ENCODE data around the gene PCYT1A.
"Not testable (repeated sequence)": the region's sequence is repeated elsewhere in the genome, so short reads cannot be mapped to it uniquely, and the experiment has no call there.

PCYT1A gene

DNA sequence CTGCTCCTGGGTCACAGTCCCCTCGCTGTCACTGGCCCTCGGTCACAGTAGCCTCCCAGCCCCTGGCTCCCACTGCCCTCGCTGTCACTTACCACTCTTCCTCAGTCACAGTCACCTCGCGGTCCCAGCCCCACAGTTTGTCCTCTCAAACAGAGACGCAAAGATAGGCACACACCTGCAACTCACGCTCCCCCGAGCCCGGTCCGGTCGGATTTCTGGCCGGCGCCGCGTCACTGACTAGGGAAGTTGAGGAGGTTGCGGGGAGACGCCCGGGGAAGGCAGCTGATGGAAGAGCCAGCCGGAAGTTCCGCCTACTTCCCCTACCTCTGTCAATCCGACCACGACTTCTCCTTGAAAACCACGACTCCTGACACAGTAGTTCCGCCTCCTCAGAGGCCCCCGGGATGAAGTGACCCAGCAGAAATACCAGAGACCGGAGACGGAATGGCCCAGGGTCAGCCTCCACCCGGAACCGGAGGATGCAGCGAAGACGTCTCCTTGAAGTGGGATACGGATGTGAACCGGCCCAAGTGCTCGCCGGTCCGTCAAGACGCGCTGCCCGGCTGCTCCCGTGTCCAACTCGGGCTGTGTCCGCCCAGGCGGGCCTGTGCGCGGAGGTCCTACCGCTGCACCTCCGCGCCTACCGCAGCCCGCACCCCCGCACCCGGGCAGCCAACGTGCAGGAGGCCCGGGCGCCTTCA is at the start of gene PCYT1A:
Gene PCYT1A, minus strand, starts transcription at position 287 of the 701 bp plus-strand sequence. CDS start 17,195 bp downstream, outside the sequence.
- FAIRE-seq = peak; percentile 76
- DNase-seq (ENCODE audit: insufficient read length, low spot score) = peak; percentile 95

DNA sequence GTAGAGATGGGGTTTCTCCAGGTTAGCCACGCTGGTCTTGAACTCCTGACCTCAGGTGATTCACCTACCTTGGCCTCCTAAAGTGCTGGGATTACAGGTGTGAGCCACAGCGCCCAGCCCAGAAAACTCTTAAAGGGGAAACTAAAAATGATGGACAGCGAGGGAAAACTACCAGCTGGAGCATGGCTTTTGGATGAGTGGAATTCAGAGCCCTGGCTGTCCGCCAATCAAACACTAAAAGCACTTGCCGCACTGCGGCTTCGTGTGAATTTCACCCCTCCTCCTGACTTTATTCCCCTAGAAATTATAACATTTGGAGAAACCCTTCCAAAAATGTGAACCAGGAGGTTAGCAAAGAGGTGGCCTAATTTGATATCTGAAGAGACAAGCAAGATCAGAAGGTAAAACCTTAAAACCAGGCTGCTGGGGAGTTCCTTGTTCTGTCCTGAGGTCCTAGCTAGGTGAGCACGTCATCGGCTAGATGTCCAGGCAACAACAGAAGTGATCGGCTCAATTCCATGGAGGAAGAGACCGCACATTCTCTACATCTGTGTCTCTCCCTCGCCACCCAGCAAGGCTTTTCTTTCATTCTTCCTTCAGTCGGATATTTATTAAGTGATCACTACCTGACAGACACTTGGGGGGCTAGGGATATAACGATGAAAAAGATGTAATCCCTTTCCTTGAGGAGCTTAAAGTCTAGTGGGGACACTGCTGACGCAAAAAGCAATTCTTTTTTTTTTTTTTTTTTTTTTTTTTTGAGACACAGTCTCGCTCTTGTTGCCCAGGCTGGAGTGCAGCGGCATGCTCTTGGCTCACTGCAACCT is 49.0 kb upstream of the PCYT1A start:
- FAIRE-seq (no peak), DNase-seq (ENCODE audit: insufficient read length, low spot score) (no peak)

- FAIRE-seq (no peak), DNase-seq (ENCODE audit: insufficient read length, low spot score) (no peak)
These were observed 48.0 kb upstream of the PCYT1A start for GRCh38 chr3:196335503-196335948.

DNA sequence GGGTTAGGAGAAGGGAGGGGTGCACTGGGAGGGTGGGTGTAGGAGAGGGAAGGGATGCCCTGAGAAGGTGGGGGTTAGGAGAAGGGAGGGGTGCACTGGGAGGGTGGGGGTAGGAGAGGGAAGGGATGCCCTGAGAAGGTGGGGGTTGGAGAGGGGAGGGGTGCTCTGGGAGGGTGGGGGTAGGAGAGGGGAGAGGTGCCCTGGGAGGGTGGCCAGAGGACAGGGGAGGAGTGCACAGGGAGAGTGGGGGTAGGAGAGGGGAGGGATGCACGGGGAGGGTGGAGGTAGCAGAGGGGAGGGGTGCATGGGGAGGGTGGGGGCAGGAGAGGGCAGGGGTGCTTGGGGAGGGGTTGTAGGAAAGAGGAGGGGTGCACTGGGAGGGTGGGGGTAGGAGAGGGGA is 47.5 kb upstream of the PCYT1A start:
- FAIRE-seq (no peak), DNase-seq (ENCODE audit: insufficient read length, low spot score) (no peak)

DNA sequence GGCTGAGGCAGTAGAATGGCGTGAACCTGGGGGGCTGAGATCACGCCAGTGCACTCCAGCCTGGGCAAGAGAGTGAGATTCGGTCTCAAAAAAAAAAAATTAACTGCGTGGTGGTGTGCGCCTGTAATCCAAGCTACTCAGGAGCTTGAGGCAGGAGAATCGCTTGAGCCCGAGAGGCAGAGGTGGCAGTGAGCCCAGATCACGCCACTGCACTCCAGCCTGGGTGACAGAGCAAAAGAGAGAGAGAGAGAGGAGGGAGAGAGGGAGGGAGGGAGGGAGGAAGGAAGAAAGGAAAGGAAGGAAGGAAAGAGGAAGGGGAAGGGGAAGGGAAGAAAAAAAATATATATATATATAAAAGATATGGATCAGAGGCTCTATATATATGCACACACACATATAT is 44.6 kb upstream of the PCYT1A start:
- DNase-seq (ENCODE audit: insufficient read length, low spot score) (no peak), FAIRE-seq (no peak)

- no peak for DNase-seq (ENCODE audit: insufficient read length, low spot score)
- FAIRE-seq = peak; percentile 13
These were observed 39.9 kb upstream of the PCYT1A start for GRCh38 chr3:196327405-196327804.

- FAIRE-seq = no peak
These were observed 39.4 kb upstream of the PCYT1A start for GRCh38 chr3:196326936-196327335.

DNA sequence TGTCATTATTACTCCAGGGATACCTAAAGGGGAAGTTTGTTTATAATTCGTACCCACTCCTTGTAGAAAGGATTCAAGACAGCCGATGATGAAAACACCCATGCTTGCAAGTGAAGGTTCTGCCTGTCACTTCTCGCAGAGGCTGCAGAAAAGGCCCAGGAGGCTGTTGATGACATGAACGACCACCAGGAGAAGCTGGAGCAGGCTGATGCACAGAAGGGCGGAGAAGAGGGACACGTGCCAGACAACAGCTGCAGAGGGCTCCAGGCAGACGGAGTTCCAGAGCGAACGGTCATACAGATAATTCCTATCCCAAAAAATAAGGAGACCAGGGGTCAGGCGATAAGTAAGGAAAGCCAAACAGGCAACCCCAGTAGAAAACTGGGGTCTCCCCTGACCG is 36.2 kb upstream of the PCYT1A start:
- no peak for DNase-seq (ENCODE audit: insufficient read length, low spot score)
- FAIRE-seq = no peak

More at GRCh38 chr3:196326936-196327335, 39.4 kb upstream of the PCYT1A start:
- no peak for DNase-seq (ENCODE audit: insufficient read length, low spot score)

DNA sequence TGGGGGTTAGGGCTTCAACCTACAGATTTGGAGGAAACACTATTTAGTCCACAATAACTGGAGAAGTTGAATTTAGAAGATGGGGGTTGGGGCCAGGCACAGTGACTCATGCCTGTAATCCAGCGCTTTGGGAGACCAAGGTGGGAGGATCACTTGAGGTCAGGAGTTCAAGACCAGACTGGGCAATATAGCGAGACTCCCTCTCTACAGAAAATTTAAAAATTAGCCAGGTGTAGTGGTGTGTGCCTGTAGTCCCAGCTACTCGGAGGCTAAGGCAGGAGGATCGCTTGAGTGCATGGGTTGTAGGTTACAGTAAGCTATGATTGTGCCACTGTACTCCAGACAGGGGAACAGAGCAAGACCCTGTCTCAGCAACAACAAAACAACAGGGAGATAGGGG is 35.5 kb upstream of the PCYT1A start:
- no peak for FAIRE-seq
- no peak for DNase-seq (ENCODE audit: insufficient read length, low spot score)

- FAIRE-seq = no peak
- DNase-seq (ENCODE audit: insufficient read length, low spot score) = no peak
These were observed 33.6 kb upstream of the PCYT1A start for GRCh38 chr3:196321162-196321561.

- no peak for FAIRE-seq
- DNase-seq (ENCODE audit: insufficient read length, low spot score) = no peak
These were observed 32.6 kb upstream of the PCYT1A start for GRCh38 chr3:196320137-196320536.

DNA sequence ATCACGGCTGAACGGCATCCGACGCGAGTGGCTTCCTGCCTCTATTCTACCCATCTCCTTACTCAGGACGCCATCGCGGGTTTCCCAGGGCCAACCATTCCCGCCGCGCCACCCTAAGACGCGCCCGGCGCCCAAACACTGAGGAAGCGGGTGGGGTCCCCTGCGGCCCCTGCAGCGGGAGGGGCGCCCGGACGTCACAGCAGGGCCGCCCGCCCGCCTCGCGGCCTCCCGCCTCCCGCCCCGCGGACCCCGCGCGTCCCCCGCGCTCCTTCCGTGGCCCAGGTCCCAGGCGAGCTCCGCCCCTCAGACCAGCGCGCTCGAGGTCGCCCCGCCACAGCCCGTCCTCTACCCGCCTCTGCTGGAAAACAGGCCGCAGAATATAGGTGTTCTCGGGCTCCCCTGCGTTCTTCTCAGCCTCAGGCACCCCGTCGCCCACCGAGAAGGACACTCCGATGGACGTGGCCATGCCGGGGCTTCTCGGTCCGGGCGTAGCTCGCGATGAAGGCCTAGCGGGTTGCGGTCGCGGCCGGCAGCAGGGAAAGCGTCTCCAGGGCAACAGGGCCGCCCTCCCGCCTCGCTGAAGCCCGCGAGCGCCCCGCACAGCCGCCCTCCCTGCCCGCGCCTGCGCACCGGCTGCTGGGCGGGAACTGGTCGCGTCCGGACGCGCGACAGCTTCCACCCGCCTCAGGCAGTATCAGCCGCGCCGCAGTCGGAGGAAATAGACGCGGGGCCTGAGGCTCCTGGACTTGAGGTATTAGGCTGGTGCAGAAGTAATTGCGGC is 30.4 kb upstream of the PCYT1A start, which contains the start of gene DYNLT2B:
Gene DYNLT2B, minus strand, starts transcription at position 554 of the 781 bp plus-strand sequence. Its CDS starts 88 bp downstream, at position 466.
- FAIRE-seq (peak; percentile 9), DNase-seq (ENCODE audit: insufficient read length, low spot score) (peak; percentile 96)

DNA sequence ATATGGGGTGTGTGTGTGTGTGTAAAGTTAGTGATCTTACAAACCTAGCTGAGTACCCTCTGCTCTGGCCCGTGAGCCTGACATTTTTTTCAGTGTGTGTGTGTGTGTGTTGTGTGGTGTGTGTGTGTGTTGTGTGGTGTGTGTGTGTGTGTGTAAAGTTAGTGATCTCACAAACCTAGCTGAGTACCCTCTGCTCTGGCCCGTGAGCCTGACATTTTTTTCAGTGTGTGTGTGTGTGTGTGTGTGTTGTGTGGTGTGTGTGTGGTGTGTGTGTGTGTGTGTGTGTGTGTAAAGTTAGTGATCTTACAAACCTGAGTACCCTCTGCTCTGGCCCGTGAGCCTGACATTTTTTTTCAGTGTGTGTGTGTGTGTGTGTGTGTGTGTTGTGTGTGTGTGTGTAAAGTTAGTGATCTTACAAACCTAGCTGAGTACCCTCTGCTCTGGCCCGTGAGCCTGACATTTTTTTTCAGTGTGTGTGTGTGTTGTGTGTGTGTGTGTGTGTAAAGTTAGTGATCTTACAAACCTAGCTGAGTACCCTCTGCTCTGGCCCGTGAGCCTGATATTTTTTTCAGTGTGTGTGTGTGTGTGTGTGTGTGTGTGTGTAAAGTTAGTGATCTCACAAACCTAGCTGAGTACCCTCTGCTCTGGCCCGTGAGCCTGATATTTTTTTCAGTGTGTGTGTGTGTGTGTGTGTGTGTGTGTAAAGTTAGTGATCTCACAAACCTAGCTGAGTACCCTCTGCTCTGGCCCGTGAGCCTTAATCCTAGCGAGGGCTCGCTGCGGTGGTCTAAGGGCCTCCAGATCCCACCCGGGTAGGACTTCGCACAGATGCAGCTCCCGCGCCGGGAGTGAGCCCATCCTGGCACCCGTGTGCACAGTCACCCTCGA is 29.5 kb upstream of the PCYT1A start:
- not testable (repeated sequence) for FAIRE-seq

DNA sequence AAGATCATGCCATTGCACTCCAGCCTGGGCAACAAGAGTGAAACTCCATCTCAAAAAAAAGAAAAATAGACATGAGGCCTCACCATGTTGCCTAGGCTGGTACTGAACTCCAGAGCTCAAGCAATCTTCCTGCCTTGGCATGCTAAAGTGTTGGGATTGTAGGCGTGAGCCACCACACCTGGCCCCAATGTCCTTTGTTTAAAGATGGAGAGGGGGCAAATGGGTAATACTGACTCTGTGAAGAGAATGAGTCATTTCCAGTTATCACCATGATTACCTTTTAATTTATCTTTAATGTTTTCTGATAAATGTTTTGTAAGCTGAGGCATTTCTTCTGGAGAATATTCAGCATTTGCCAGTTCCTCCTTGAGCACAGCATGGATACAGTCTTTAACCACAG is 28.3 kb upstream of the PCYT1A start:
- DNase-seq (ENCODE audit: insufficient read length, low spot score) = no peak
- no peak for FAIRE-seq

More for the DNA sequence above, 29.5 kb upstream of the PCYT1A start:
- not testable (repeated sequence) for DNase-seq (ENCODE audit: insufficient read length, low spot score)

DNA sequence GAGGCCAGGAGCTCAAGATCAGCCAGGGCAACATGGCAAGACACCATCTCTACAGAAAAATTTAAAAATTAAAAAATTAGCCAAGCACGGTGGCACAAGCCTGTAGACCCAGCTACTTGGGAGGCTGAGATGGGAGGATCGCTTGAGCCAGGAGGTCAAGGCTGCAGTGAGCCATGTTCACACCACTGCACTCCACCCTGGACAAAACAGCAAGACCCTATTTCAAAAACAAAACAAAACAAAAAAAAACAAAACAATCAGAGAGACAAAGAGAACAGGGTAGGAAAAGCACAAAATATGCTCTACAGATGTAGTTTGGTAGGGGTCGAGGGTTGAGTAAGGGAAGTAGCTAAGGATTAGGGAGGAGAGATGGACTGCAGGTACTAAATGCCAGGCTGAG is 27.1 kb upstream of the PCYT1A start:
- DNase-seq (ENCODE audit: insufficient read length, low spot score) (no peak), FAIRE-seq (no peak)

DNA sequence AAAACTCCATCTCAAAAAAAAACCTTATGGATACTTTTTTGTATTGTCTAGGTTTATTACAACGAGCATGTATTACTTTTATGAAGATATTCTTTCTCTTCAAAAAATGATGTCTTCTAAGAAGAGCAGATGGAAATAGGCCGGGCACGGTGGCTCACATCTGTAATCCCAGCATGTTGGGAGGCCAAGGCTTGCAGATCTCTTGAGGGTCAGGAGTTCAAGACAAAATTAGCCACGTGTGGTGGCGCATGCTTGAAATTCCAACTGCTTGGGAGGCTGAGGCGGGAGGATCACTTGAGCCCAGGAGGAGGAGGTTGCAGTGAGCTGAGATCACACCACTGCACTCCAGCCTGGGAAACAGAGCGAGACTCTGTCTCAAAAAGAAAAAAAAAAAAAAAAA is 26.6 kb upstream of the PCYT1A start:
- DNase-seq (ENCODE audit: insufficient read length, low spot score); FAIRE-seq: not testable (repeated sequence)

DNA sequence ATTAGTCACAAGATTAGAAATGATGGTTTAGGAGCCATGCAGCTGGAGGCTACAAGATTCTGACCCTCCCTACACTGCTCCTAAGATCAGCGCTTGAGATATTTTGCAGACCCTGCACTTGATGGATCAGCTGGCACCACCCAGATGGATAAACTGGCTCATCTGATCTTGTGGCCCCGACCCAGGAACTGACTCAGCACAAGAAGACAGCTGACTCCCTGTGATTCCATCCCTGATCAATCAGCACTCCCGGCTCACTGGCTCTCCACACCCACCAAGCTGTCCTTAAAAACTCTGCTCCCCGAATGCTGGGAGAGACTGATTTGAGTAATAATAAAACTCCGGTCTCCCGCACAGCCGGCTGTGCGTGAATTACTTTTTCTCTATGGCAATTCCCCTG is 15.4 kb upstream of the PCYT1A start:
- not testable (repeated sequence) for FAIRE-seq

DNA sequence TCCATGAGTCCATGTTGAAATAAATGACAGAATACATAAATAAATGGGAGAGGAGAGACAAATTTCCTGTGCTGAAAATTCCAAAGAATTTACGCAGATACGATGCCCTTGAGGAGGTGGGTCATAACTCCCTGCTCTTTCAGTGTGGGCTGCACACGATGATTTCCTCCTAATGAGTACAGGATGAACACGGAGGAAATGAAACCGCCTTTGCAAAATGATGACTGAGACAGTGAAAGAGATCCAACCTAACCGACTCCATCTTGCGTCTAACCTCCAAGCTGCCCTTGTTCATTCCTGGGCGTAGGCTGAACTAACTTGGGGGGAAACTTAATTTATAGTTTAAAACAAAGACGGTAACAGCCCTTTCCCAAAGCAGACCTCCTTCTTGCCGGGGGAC is 15.0 kb upstream of the PCYT1A start:
- not testable (repeated sequence) for FAIRE-seq

More for the DNA sequence above, 15.4 kb upstream of the PCYT1A start:
- not testable (repeated sequence) for DNase-seq (ENCODE audit: insufficient read length, low spot score)

GRCh38 chr3:196298521-196298920 is 11.0 kb upstream of the PCYT1A start:
- no peak for DNase-seq (ENCODE audit: insufficient read length, low spot score)

More for the DNA sequence above, 15.0 kb upstream of the PCYT1A start:
- not testable (repeated sequence) for DNase-seq (ENCODE audit: insufficient read length, low spot score)

More at GRCh38 chr3:196298521-196298920, 11.0 kb upstream of the PCYT1A start:
- no peak for FAIRE-seq

Data from HTR-8/SVneo (cell line).